H9 (cell line): Measurements from ENCODE around the gene POLR2H. TPM values are rescaled to one million over a fixed set of nuclear protein-coding genes. Genes with fewer than 3 reads are reported as not detected.

Experiments used
- DNase-seq: peaks from one replicate; pipeline ENCODE4 v3.0.0-alpha.2; 2017
- H2AFZ ChIP-seq: one replicate; pipeline ENCODE4 v1.6.1; 2013; ENCODE audit warnings: mild to moderate bottlenecking, low read length, control low read depth, moderate library complexity
- H2AK5ac ChIP-seq: 2 replicates; pipeline ENCODE4 v1.6.1; 2013; ENCODE audit warnings: low read length, control low read depth, mixed read lengths; ENCODE audit not compliant: insufficient read length
- H2BK120ac ChIP-seq: one replicate; pipeline ENCODE4 v1.6.1; 2013; ENCODE audit warnings: low read depth, mild to moderate bottlenecking, low read length, control low read depth, inconsistent platforms; ENCODE audit not compliant: poor library complexity, severe bottlenecking
- H2BK12ac ChIP-seq: 2 replicates; pipeline ENCODE4 v1.6.1; 2013; ENCODE audit warnings: low read length, control low read depth, mixed read lengths, low read depth; ENCODE audit not compliant: insufficient read length
- H2BK15ac ChIP-seq: 2 replicates; pipeline ENCODE4 v1.6.1; 2013; ENCODE audit warnings: low read depth, low read length, control low read depth
- H2BK20ac ChIP-seq: one replicate; pipeline ENCODE4 v1.6.1; 2013; ENCODE audit warnings: low read depth, mild to moderate bottlenecking, low read length, control low read depth, inconsistent platforms; ENCODE audit not compliant: poor library complexity, severe bottlenecking
- H2BK5ac ChIP-seq: 2 replicates; pipeline ENCODE4 v1.6.1; 2013; ENCODE audit warnings: low read length, control low read depth, mixed read lengths; ENCODE audit not compliant: insufficient read length
- H3K14ac ChIP-seq: 2 replicates; pipeline ENCODE4 v1.6.1; 2013; ENCODE audit warnings: low read length, control low read depth; ENCODE audit not compliant: insufficient read depth
- H3K18ac ChIP-seq: 2 replicates; pipeline ENCODE4 v1.6.1; 2013; ENCODE audit warnings: low read depth, mild to moderate bottlenecking, mixed read lengths, low read length, control low read depth; ENCODE audit not compliant: insufficient read length
- H3K23ac ChIP-seq: 2 replicates; pipeline ENCODE4 v1.6.1; 2013; ENCODE audit warnings: low read length, control low read depth, mixed read lengths, low read depth; ENCODE audit not compliant: insufficient read length
- H3K23me2 ChIP-seq: 2 replicates; pipeline ENCODE4 v1.6.1; 2013; ENCODE audit warnings: low read depth, mild to moderate bottlenecking, mixed read lengths, low read length, control low read depth; ENCODE audit not compliant: insufficient read length, poor library complexity, severe bottlenecking
- H3K27ac ChIP-seq: 2 replicates; pipeline ENCODE4 v1.5.1; 2013; ENCODE audit warnings: low read length, control low read depth, mixed read lengths, low read depth; ENCODE audit not compliant: insufficient read length
- H3K27me3 ChIP-seq: 2 replicates; pipeline ENCODE4 v1.6.1; 2013; ENCODE audit warnings: low read length, control low read depth, inconsistent platforms; ENCODE audit not compliant: insufficient read depth
- H3K4ac ChIP-seq: 2 replicates; pipeline ENCODE4 v1.6.1; 2013; ENCODE audit warnings: low read depth, mild to moderate bottlenecking, control low read depth, inconsistent platforms, low read length, moderate library complexity
- H3K4me1 ChIP-seq: 2 replicates; pipeline ENCODE4 v1.6.1; 2013; ENCODE audit warnings: low read length, control low read depth, inconsistent platforms; ENCODE audit not compliant: insufficient read depth
- H3K4me2 ChIP-seq: 2 replicates; pipeline ENCODE4 v1.6.1; 2013; ENCODE audit warnings: low read length, control low read depth, mixed read lengths; ENCODE audit not compliant: insufficient read length, insufficient read depth
- H3K56ac ChIP-seq: 2 replicates; pipeline ENCODE4 v1.6.1; 2013; ENCODE audit warnings: low read depth, mild to moderate bottlenecking, mixed read lengths, low read length, control low read depth; ENCODE audit not compliant: insufficient read length
- H3K79me1 ChIP-seq: 2 replicates; pipeline ENCODE4 v1.6.1; 2013; ENCODE audit warnings: low read depth, mild to moderate bottlenecking, moderate library complexity, low read length, control low read depth, inconsistent platforms; ENCODE audit not compliant: insufficient read depth, poor library complexity, severe bottlenecking
- H3K79me2 ChIP-seq: 2 replicates; pipeline ENCODE4 v1.6.1; 2013; ENCODE audit warnings: low read length, control low read depth, inconsistent platforms; ENCODE audit not compliant: insufficient read depth
- H3K9ac ChIP-seq: 2 replicates; pipeline ENCODE4 v1.6.1; 2013; ENCODE audit warnings: low read length, control low read depth, mixed read lengths; ENCODE audit not compliant: insufficient read length; ENCODE audit errors: extremely low read depth
- H3K9me3 ChIP-seq: one replicate; pipeline ENCODE4 v1.6.1; 2013; ENCODE audit warnings: low read depth, low read length, inconsistent platforms; ENCODE audit not compliant: control insufficient read depth
- H3T11ph ChIP-seq: one replicate; pipeline ENCODE4 v1.6.1; 2013; ENCODE audit warnings: mild to moderate bottlenecking, low read length, control low read depth, inconsistent platforms
- H4K20me1 ChIP-seq: one replicate; pipeline ENCODE4 v1.6.1; 2013; ENCODE audit not compliant: control insufficient read depth, insufficient read length, insufficient read depth
- H4K5ac ChIP-seq: 2 replicates; pipeline ENCODE4 v1.6.1; 2013; ENCODE audit warnings: low read depth, mild to moderate bottlenecking, mixed read lengths, low read length, control low read depth; ENCODE audit not compliant: insufficient read length
- H4K8ac ChIP-seq: replicated peaks from 2 replicates; pipeline ENCODE4 v1.6.1; 2013; ENCODE audit warnings: low read length, control low read depth, mixed read lengths, low read depth; ENCODE audit not compliant: insufficient read length
- H4K91ac ChIP-seq: 2 replicates; pipeline ENCODE4 v1.6.1; 2013; ENCODE audit warnings: low read depth, mild to moderate bottlenecking, moderate library complexity, mixed read lengths, low read length, control low read depth; ENCODE audit not compliant: insufficient read length
- H3K27ac Mint-ChIP-seq, 3 experiments: 2 replicates in 2 of 3; 3 replicates in 1 of 3; pipeline ENCODE4 v1.8.0; 2020 to 2021; ENCODE audit warnings: mixed read lengths in 3 of 3, mild to moderate bottlenecking in 1 of 3, moderate library complexity in 1 of 3
- H3K27me3 Mint-ChIP-seq: 2 replicates; pipeline ENCODE4 v1.8.0; 2021; ENCODE audit warnings: low read depth, mild to moderate bottlenecking, moderate library complexity, mixed read lengths
- H3K36me3 Mint-ChIP-seq, 3 experiments: 2 replicates in 2 of 3; 3 replicates in 1 of 3; pipeline ENCODE4 v1.8.0; 2020 to 2021; ENCODE audit warnings: low read depth in 3 of 3, mixed read lengths in 3 of 3; ENCODE audit not compliant: insufficient read depth in 1 of 3
- H3K4me1 Mint-ChIP-seq, 2 experiments: 2 replicates each; pipeline ENCODE4 v1.8.0; 2020; ENCODE audit warnings: mixed read lengths in 2 of 2
- H3K4me3 Mint-ChIP-seq, 2 experiments: 2 replicates in 1 of 2; 3 replicates in 1 of 2; pipeline ENCODE4 v1.8.0; 2020 to 2021; ENCODE audit warnings: mild to moderate bottlenecking in 2 of 2, mixed read lengths in 2 of 2, moderate library complexity in 1 of 2
- H3K9me3 Mint-ChIP-seq, 2 experiments: 2 replicates in 1 of 2; 3 replicates in 1 of 2; pipeline ENCODE4 v1.8.0; 2020; ENCODE audit warnings: mild to moderate bottlenecking in 2 of 2, mixed read lengths in 2 of 2, moderate library complexity in 1 of 2
- WGBS: extraction: QIAGEN DNeasy Blood & Tissue Kit; methylation state at CpG from one replicate; pipeline ENCODE4 v1.1.7; 2013; ENCODE audit warnings: missing lambda C conversion rate, low lambda C conversion rate, mixed read lengths; ENCODE audit not compliant: insufficient read length; ENCODE audit errors: extremely low coverage; 5-methylcytosine and 5-hydroxymethylcytosine counted together
- total RNA-seq: library from RNA; stranded (reverse); gene quantifications from 2 replicates; pipeline ENCODE4 v1.2.1, GENCODE V29; 2021
- TF ChIP-seq, protein P1 (sequence below): fragments of 200-600 bp; sonication (generic); conservative IDR thresholded peaks from 3 replicates; pipeline ENCODE4 v1.8.0; 2021; ENCODE audit warnings: antibody characterized with exemption, mild to moderate bottlenecking

POLR2H gene
- total RNA-seq, 1 experiment from 2014 or later, result 115 TPM

DNA sequence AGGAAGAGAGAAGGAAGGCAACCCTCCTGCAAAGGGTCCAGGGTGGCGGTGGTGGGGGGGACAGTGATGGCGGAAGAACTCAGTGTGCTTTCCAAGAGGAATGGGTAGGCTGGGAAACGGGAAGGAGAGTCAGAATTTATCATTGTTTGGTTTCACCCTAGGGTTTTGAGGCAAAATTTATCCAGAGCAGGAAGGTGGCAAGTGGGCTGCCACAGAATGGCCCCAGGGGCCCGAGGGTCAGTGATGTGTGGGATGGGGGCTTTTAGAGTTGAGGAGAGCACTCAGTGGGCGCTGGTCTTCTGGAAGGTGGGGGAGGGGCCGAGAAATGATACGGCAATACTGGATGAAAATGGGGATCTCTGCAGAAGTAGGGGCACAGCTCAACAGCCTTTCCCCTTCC, 23.5 kb upstream of the POLR2H start:
- no peak overlapping the region for H3K9ac ChIP-seq
- no peak overlapping the region for H3T11ph ChIP-seq
- Mint-ChIP-seq H3K27ac (peak overlapping the region in 2 of 3 experiments; percentile 6 to 90; a peak in 3 of 7 replicates), H3K4me1 (peaks cover 34 to 37% of the 10 kb centered on the region in 2 experiments), H3K27me3 (no peaks in the 10 kb centered on the region; the same call in 1 of the 2 replicates), H3K4me3 (peak overlapping the region in 1 of 2 experiments; percentile 63; a peak in 4 of 5 replicates), H3K9me3 (no peaks in the 10 kb centered on the region; a peak in 1 of 5 replicates), H3K36me3 (peaks cover 22 to 44% (median 29%) of the 10 kb centered on the region in 3 experiments)
- DNase-seq, result no peak
- no peak overlapping the region for H3K14ac ChIP-seq
- H2BK15ac ChIP-seq, result no peak overlapping the region
- TF ChIP-seq, protein P1, sequence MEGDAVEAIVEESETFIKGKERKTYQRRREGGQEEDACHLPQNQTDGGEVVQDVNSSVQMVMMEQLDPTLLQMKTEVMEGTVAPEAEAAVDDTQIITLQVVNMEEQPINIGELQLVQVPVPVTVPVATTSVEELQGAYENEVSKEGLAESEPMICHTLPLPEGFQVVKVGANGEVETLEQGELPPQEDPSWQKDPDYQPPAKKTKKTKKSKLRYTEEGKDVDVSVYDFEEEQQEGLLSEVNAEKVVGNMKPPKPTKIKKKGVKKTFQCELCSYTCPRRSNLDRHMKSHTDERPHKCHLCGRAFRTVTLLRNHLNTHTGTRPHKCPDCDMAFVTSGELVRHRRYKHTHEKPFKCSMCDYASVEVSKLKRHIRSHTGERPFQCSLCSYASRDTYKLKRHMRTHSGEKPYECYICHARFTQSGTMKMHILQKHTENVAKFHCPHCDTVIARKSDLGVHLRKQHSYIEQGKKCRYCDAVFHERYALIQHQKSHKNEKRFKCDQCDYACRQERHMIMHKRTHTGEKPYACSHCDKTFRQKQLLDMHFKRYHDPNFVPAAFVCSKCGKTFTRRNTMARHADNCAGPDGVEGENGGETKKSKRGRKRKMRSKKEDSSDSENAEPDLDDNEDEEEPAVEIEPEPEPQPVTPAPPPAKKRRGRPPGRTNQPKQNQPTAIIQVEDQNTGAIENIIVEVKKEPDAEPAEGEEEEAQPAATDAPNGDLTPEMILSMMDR, result no peak
- no peaks in the 10 kb centered on the region for H3K9me3 ChIP-seq
- no peak overlapping the region for H2BK5ac ChIP-seq
- H2BK12ac ChIP-seq, result no peak overlapping the region
- H2BK120ac ChIP-seq, result no peak overlapping the region
- H3K27ac ChIP-seq, result no peak overlapping the region
- no peak overlapping the region for H4K5ac ChIP-seq
- H4K91ac ChIP-seq, result no peak overlapping the region
- H3K4me1 ChIP-seq, result no peaks in the 10 kb centered on the region
- H2AFZ ChIP-seq, result no peak overlapping the region
- no CpG with 5 or more reads among the region's 7 CpGs for WGBS
- H3K23ac ChIP-seq, result no peak overlapping the region
- H3K18ac ChIP-seq, result no peak overlapping the region
- H3K4ac ChIP-seq, result no peak overlapping the region
- H3K79me2 ChIP-seq, result no peaks in the 10 kb centered on the region
- H2AK5ac ChIP-seq, result no peak overlapping the region
- no peak overlapping the region for H3K4me2 ChIP-seq
- no peak overlapping the region for H3K56ac ChIP-seq
- peaks cover 10% of the 10 kb centered on the region for H3K23me2 ChIP-seq
- H4K8ac ChIP-seq, result no peak overlapping the region
- no peaks in the 10 kb centered on the region for H3K79me1 ChIP-seq
- peaks cover 4% of the 10 kb centered on the region for H4K20me1 ChIP-seq
- H2BK20ac ChIP-seq, result no peak overlapping the region
- no peaks in the 10 kb centered on the region for H3K27me3 ChIP-seq
